Breast epithelium (tissue), 4 donors: ENCODE results near the gene ANKRD53. TPM values are rescaled to one million over a fixed set of nuclear protein-coding genes. Genes with fewer than 3 reads are reported as not detected.

Experiments
- DNase-seq, 2 donors: peaks; one replicate each; pipeline ENCODE4 v3.0.0-alpha.2; 2019; ENCODE audit warnings: low spot score in 2 of 2
- H3K27ac ChIP-seq, 2 donors: fragments of 200-600 bp; sonication (generic) in 1 of 2; one replicate each; pipeline ENCODE4 v1.5.1; 2016 to 2019; ENCODE audit warnings: mild to moderate bottlenecking in 1 of 2
- H3K27me3 ChIP-seq, 2 donors: fragments of 200-600 bp; sonication (generic) in 1 of 2; one replicate each; pipeline versions ENCODE4 v1.5.1 to v1.6.0; 2017 to 2019; ENCODE audit warnings: control low read depth in 1 of 2, mild to moderate bottlenecking in 1 of 2
- H3K36me3 ChIP-seq: fragments of 200-600 bp; one replicate; pipeline ENCODE4 v1.5.1; 2019
- H3K4me1 ChIP-seq, 2 donors: fragments of 200-600 bp; sonication (generic); one replicate each; pipeline ENCODE4 v1.5.1; 2016 to 2019; ENCODE audit warnings: control low read depth in 1 of 2
- H3K4me3 ChIP-seq, 3 donors: fragments of 200-600 bp; sonication (generic); 1 replicate in 2 of 3; 2 replicates in 1 of 3; pipeline ENCODE4 v1.5.1; 2016 to 2019; ENCODE audit warnings: mild to moderate bottlenecking in 3 of 3, moderate library complexity in 2 of 3
- H3K9me3 ChIP-seq, 2 donors: fragments of 200-600 bp; sonication (generic) in 1 of 2; one replicate each; pipeline ENCODE4 v1.5.1; 2016 to 2019; ENCODE audit warnings: control low read depth in 1 of 2
- CTCF ChIP-seq, 3 donors: fragments of 450-650 bp; IDR thresholded peaks; one replicate each; pipeline ENCODE4 v1.5.1; 2016 to 2017; ENCODE audit warnings: antibody characterized with exemption in 3 of 3, mild to moderate bottlenecking in 3 of 3, moderate library complexity in 3 of 3
- POLR2A ChIP-seq: fragments of 450-650 bp; IDR thresholded peaks from one replicate; pipeline ENCODE4 v1.6.1; 2016; ENCODE audit warnings: antibody characterized with exemption, mild to moderate bottlenecking, moderate library complexity
- POLR2AphosphoS5 ChIP-seq, 3 donors: sonication (generic); formaldehyde crosslinking; IDR thresholded peaks; one replicate each; pipeline ENCODE4 v1.6.1; 2017; ENCODE audit warnings: antibody characterized with exemption in 3 of 3
- intact Hi-C: fragments of 100-400 bp; cut with DNase I; formaldehyde crosslinking; loops from one replicate; pipeline ENCODE4 v1.15.1; 2023; ENCODE audit warnings: low total_unique reads
- total RNA-seq, 3 donors: library from RNA; depleted of rRNA; stranded (reverse); fragments of >200 nt; gene quantifications; one replicate each; pipeline ENCODE4 v1.1.0, GENCODE V29; 2016

The ANKRD53 gene
- total RNA-seq, 3 donors from 2014 or later, result 2.8 to 4.9 (median 3.2) TPM

GRCh38 chr2:70974592-70974991 lies 3.8 kb upstream of the ANKRD53 start:
- no peak overlapping the region for H3K27ac ChIP-seq
- TF ChIP-seq POLR2AphosphoS5 (IDR thresholded peaks at IDR 0.05) (no peak), POLR2A (no peak), CTCF (IDR thresholded peaks at IDR 0.05) (no peak)
- H3K27me3 ChIP-seq, result no peaks in the 10 kb centered on the region
- no peaks in the 10 kb centered on the region for H3K4me1 ChIP-seq
- intact Hi-C loops, result no loop called here
- DNase-seq, result peak in 1 of 2 donors; percentile 10
- H3K36me3 ChIP-seq, result no peaks in the 10 kb centered on the region
- no peaks in the 10 kb centered on the region for H3K9me3 ChIP-seq
- H3K4me3 ChIP-seq, result no peak overlapping the region

- no peak overlapping the region for H3K27ac ChIP-seq
- no peaks in the 10 kb centered on the region for H3K9me3 ChIP-seq
- no peak overlapping the region for H3K4me3 ChIP-seq
- H3K4me1 ChIP-seq, result no peaks in the 10 kb centered on the region
- H3K27me3 ChIP-seq, result no peaks in the 10 kb centered on the region
- no peak for TF ChIP-seq POLR2A
- no peak for TF ChIP-seq POLR2AphosphoS5 (IDR thresholded peaks at IDR 0.05)
- TF ChIP-seq CTCF (IDR thresholded peaks at IDR 0.05), result no peak
- DNase-seq, result peak in 1 of 2 donors; percentile 2
- intact Hi-C loops, result no loop called here
- no peaks in the 10 kb centered on the region for H3K36me3 ChIP-seq
Observed at GRCh38 chr2:70975237-70975636, 3.2 kb upstream of the ANKRD53 start.

GRCh38 chr2:70977605-70978205 lies 725 bp upstream of the ANKRD53 start:
- intact Hi-C loops, result no loop called here
- peak; percentile 45 to 66 for DNase-seq
- H3K4me3 ChIP-seq, result peak overlapping the region; percentile 55 to 81 (median 71)
- peak overlapping the region; percentile 89 to 94 for H3K27ac ChIP-seq
- H3K27me3 ChIP-seq, result no peaks in the 10 kb centered on the region
- peak; percentile 46 to 75 (median 50) for TF ChIP-seq POLR2AphosphoS5 (IDR thresholded peaks at IDR 0.05)
- TF ChIP-seq CTCF (IDR thresholded peaks at IDR 0.05), result peak in 1 of 3 donors; percentile 28
- no peak for TF ChIP-seq POLR2A
- H3K36me3 ChIP-seq, result no peaks in the 10 kb centered on the region
- H3K4me1 ChIP-seq, result no peaks in the 10 kb centered on the region
- H3K9me3 ChIP-seq, result no peaks in the 10 kb centered on the region

- DNase-seq, result no peak
- intact Hi-C loops, result no loop called here
- Histone ChIP-seq H3K9me3 (no peaks in the 10 kb centered on the region), H3K27ac (peak overlapping the region; percentile 89 to 94), H3K27me3 (no peaks in the 10 kb centered on the region), H3K4me3 (peak overlapping the region; percentile 55 to 81 (median 71)), H3K4me1 (no peaks in the 10 kb centered on the region), H3K36me3 (no peaks in the 10 kb centered on the region)
- no peak for TF ChIP-seq CTCF (IDR thresholded peaks at IDR 0.05)
- TF ChIP-seq POLR2AphosphoS5 (IDR thresholded peaks at IDR 0.05), result no peak
Observed at GRCh38 chr2:70979180-70979488, 704 bp downstream of the ANKRD53 start.

- no peaks in the 10 kb centered on the region for H3K27me3 ChIP-seq
- peak; percentile 16 to 48 for DNase-seq
- H3K4me3 ChIP-seq, result peak overlapping the region in 1 of 3 donors; percentile 81
- peak overlapping the region; percentile 89 to 94 for H3K27ac ChIP-seq
- H3K9me3 ChIP-seq, result no peaks in the 10 kb centered on the region
- intact Hi-C loops, result no loop called here
- no peaks in the 10 kb centered on the region for H3K4me1 ChIP-seq
- no peak for TF ChIP-seq CTCF (IDR thresholded peaks at IDR 0.05)
- no peaks in the 10 kb centered on the region for H3K36me3 ChIP-seq
Observed at GRCh38 chr2:70979626-70980025, 1.2 kb downstream of the ANKRD53 start.
